SK-N-DZ (cell line): Measurements from ENCODE around the gene GZMM. TPM values are rescaled to one million over a fixed set of nuclear protein-coding genes. Genes with fewer than 3 reads are reported as not detected.

ENCODE experiments used
- DNase-seq: peaks from one replicate; pipeline ENCODE4 v3.0.0-alpha.2; 2015; ENCODE audit warnings: low spot score
- polyA plus RNA-seq, 2 experiments: library from polyadenylated mRNA; depleted of rRNA; stranded (reverse); fragments of >200 nt; gene quantifications; 2 replicates each; pipeline ENCODE4 v1.2.3, GENCODE V29; 2014

The GZMM gene
- not detected in 2 replicates for polyA plus RNA-seq (2014; cell fraction: cytosol; rRNA removed)
- polyA plus RNA-seq (2014; cell fraction: nucleus; rRNA removed) = 0.89 TPM in 1 of 2 replicates, not detected in the other

DNA sequence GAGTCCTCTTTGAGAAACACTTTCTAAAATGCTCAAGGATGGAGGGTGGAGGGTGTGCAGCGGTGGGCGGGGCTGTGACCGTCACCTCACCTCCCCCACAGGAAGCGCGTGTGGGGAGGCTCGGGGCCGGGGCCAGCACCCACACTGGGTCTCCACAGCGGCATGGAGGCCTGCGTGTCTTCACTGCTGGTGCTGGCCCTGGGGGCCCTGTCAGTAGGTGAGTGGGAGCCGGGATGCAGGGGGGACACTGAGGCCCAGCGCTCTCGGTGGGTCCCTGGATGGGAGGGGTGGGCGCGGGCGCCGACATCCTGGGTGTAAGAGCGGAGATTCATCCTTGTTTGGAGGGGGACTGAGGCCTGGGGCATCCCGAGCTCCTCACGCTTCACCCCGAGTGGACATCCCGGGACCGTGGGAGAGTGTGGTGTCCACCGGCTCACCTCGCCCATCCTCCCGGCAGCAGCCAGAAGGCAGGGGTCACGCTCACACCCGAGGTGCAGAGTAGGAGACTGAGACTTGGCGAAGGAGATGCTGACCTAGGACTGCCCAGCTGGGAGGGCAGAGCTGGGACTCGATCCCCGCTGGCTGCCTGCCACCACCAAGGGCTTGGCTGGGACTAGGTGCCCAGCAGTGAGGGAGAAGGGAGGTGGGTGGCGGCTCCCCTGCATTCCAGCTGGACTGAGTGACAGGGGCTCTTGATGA, at the start of gene GZMM:
TSS of gene GZMM (plus strand) at position 144 of the 699 bp plus-strand sequence. CDS start at position 163, 19 bp downstream.
- no peak for DNase-seq

DNA sequence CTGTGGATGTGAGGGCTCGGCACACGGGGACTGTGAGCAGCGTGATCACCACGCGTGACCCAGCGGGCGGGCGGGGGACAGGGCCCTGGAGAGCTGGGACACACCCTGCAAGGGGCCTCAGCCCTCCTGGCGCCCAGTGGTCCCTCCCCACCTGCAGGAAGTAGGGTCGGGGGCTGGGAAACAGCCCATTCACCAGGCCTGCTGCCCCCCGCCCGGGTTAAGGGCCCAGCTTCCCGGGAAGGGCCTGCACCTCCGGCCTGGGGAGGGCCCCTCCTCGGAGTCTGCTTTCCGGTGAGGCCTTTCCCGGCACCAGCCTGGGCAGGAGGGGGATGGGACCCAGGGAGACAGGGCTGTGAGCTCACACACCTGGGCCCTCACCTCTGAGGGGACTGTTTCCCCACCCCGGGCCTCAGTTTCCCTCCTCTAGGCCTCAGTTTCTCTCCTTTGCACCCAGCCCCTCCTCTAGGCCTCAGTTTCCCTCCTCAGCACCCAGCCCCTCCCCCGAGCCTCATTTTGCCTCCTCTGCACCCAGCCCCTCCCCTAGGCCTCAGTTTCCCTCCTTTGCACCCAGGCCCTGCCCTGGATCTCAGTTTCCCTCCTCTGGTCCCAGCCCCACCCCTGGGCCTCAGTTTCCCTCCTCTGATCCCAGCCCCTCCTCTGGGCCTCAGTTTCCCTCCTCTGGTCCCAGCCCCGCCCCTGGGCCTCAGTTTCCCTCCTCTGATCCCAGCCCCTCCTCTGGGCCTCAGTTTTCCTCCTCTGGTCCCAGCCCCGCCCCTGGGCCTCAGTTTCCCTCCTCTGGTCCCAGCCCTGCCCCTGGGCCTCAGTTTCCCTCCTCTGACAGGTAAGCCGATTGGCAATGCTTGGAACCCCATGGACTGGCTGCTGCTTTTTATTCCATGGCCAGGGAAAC, 49.4 kb upstream of the GZMM start:
- no peak for DNase-seq

DNA sequence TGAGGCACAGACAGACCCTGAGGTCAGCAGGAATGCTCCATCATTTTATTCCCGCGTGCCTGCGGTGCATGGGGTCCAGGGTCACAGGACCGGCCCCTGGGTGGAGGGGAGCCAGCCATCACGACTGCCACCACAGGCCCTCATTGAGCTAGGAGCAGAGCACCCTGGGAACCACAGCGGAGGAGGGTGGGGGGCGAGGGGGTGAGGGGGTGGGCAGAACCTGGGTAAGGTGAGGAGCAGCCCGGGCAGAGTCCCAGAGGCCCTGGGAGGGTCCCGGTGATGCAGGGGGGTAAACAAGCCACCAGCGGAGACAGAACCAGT, 48.8 kb upstream of the GZMM start:
- no peak for DNase-seq

DNA sequence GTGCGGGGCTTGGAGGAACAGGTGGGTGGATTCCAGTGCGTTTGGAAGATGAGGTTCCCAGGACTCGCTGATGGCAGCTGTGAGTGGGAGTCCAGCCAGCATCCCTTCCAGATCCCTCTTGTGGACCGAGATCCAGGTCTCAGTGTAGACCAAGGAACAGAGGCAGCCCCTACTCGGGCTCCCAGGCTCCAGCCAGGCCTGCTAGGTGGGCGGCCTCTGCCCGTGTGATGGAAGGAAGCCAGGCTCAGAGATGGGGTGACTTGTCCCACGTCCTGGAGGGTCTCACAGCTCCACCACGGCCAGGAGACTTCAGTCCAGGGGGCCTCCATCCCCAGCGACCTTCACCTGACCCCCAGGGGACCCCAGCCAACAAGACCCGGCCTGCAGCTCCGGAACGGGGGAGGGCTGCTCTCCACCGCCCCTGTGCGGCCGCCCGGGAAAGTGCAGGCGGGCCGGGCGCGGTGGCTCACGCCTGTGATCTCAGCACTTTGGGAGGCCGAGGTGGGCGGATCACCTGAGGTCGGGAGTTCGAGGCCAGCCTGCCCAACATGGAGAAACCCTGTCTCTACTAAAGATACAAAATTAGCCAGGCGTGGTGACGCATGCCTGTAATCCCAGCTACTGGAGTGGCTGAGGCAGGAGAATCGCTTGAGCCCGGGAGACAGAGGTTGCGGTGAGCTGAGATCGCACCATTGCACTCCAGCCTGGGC, 48.3 kb upstream of the GZMM start:
- DNase-seq = peak; percentile 86

DNA sequence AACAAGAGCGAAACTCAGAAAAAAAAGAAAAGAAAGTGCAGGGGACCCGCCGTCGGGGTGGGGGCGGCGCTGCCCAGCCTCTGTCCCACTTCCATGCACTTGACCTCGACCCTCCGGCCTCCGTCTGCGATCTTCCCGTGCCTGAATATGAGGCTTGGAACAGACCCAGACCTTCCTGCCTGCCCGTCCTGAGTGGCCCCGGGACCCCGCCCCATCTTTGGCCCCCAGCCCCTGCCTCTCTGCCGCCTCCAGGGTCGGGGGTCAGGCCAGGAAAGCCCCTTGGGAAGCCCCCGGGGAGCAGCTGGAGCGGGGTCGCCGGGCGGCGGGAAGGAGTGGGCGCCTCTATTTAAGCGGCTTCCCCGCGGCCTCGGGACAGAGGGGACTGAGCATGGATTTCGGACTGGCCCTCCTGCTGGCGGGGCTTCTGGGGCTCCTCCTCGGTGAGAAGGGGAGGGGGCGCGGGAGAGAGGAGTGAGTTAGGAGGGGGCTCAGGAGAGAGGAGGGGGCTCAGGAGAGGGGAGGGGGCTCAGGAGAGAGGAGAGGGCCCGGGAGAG, 47.7 kb upstream of the GZMM start, which contains the start of gene MADCAM1:
TSS of gene MADCAM1 (plus strand) at position 375 of the 554 bp plus-strand sequence. CDS start at position 389, 14 bp downstream.
- no peak for DNase-seq

DNA sequence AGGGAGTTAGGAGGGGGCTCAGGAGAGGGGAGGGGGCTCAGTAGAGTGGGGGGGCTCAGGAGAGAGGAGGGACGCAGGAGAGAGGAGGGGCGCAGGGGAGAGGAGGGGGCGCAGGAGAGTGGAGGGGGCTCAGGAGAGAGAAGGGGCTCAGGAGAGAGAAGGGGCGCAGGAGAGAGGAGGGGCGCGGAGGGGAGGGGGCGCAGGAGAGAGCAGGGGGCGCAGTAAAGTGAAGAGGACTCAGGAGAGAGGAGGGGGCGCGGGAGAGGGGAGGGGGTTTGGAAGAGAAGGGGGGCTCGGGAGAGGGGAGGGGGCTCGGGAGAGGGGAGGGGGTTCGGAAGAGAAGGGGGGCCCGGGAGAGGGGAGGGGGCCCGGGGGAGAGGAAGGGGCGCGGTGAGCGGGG, 46.9 kb upstream of the GZMM start:
- DNase-seq = no peak

DNA sequence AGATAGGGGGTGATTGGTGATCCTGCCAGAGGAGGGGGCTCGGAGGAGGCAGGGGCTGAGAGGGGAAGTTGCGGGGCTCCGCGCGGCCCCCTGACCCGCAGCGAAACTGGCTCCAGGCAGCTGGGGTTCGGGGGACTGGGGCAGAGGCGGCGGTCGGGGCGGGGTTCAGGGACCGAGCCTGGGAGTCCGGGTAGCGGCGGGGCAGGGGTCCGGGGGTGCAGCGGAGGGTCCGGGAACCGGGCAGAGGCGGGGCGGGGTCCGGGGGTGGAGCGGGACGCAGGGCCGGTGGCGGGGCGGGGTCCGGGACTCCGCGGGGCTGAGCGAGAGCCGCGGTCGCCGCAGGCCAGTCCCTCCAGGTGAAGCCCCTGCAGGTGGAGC, 46.4 kb upstream of the GZMM start:
- no peak for DNase-seq

DNA sequence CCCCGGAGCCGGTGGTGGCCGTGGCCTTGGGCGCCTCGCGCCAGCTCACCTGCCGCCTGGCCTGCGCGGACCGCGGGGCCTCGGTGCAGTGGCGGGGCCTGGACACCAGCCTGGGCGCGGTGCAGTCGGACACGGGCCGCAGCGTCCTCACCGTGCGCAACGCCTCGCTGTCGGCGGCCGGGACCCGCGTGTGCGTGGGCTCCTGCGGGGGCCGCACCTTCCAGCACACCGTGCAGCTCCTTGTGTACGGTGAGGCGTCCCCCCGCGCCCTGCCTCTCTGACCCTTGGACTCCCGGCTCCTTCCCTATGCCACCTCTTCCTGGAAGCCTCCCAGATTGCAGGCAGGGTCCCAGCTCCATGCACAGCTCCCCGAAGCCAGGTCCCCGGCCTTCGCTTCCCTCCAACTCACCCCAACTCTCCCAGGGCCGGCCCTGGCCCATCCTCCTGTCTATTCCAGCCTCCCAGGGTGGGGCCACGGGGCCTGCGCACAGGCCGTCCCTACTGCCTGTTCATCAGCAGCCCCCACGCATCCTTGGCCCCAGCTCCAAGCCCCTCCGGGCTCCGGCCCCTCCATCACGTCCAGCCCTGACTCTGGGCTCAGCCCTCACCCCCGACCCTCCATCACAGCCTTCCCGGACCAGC, 45.9 kb upstream of the GZMM start:
- DNase-seq = no peak

DNA sequence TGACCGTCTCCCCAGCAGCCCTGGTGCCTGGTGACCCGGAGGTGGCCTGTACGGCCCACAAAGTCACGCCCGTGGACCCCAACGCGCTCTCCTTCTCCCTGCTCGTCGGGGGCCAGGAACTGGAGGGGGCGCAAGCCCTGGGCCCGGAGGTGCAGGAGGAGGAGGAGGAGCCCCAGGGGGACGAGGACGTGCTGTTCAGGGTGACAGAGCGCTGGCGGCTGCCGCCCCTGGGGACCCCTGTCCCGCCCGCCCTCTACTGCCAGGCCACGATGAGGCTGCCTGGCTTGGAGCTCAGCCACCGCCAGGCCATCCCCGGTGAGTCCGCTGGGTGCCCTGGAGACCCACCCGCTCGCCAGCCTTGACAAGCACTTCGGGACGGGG, 45.4 kb upstream of the GZMM start:
- no peak for DNase-seq

DNA sequence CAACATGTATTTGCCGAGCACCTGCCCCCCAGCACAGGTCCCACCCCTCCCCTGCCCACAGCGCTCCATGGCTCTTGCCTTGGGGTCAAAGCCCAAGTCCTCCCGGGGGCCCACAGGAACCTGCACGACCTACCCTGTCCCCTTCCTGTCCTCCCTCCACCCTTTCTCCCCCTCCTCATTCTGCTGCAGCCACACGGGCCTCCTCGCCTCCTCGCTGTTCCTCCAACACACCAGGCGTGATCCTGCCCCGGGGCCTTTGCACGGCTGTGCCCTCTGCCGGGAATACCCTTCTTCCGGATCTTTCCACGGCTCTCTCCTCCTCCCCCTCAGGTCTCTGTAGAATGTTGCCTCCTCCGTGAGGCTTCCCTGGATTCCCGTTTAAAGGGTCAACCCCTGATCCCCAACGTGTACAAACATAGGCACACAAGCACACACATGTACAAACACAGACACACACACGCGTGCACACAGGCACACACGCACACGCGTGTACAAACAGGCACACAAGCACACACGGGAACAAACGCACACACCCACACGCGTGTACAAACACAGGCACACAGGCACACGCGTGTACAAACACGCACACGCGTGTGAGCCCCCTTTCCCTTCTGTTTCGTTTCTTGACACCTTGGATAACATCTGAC, 44.8 kb upstream of the GZMM start:
- no peak for DNase-seq

DNA sequence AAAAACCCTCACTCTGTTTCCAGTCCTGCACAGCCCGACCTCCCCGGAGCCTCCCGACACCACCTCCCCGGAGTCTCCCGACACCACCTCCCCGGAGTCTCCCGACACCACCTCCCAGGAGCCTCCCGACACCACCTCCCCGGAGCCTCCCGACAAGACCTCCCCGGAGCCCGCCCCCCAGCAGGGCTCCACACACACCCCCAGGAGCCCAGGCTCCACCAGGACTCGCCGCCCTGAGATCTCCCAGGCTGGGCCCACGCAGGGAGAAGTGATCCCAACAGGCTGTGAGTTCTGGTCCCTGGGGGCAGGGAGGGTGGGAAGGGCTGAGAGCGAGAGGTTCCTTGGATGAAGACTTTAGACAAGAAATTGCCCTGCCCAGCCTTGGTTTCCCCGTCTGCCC, 42.2 kb upstream of the GZMM start:
- DNase-seq = no peak

DNA sequence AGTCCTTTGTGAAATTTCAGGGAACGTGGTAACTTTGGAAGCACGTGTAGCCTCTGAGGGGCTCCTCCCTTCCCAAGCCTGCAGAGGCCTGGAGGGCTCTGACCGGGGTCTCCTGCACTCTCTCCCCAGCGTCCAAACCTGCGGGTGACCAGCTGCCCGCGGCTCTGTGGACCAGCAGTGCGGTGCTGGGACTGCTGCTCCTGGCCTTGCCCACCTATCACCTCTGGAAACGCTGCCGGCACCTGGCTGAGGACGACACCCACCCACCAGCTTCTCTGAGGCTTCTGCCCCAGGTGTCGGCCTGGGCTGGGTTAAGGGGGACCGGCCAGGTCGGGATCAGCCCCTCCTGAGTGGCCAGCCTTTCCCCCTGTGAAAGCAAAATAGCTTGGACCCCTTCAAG, 39.2 kb upstream of the GZMM start:
- DNase-seq = no peak

DNA sequence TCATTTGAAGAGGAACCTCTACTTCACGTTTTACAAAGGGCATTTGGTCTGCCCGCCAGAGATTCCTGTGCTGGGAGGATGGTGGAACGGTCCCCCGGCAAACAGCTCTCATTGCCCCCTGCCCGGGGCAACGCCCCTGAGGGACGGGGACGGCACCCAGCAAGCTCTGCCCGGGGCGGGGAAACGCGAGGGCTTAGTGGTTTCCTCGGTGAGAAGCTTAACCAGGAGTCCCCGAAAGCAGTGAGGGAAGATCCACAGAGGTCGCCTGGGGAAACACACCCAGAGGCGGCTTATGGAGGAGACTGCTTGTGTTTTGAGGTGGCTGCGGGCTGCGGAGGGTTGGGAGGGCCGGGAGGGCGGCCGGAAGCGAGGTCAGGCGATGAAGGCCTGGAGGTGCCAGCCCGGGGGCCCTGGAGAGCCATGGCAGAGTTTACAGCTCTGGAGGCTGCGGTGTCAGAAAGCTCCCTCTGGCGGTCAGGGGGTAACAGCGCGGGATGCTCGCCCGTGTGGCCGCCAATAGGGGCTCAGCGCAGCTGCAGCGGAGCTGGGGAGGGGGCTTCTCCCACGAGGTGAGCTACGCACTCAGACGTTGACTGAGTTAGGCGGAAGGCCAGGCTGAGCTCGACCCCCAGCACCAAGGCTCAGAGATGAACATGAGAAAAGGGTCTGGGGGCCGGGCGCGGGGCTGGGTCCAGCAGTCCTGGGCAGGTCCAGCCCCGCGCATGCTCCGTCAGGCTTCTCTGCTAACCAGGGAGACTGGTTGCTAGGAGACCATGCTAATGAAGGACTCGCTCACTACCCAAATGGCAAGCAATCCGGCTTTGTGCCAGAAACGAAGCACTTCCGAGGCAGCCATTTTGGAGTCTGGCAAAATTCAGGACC, 37.2 kb upstream of the GZMM start:
- peak; percentile 100 for DNase-seq

DNA sequence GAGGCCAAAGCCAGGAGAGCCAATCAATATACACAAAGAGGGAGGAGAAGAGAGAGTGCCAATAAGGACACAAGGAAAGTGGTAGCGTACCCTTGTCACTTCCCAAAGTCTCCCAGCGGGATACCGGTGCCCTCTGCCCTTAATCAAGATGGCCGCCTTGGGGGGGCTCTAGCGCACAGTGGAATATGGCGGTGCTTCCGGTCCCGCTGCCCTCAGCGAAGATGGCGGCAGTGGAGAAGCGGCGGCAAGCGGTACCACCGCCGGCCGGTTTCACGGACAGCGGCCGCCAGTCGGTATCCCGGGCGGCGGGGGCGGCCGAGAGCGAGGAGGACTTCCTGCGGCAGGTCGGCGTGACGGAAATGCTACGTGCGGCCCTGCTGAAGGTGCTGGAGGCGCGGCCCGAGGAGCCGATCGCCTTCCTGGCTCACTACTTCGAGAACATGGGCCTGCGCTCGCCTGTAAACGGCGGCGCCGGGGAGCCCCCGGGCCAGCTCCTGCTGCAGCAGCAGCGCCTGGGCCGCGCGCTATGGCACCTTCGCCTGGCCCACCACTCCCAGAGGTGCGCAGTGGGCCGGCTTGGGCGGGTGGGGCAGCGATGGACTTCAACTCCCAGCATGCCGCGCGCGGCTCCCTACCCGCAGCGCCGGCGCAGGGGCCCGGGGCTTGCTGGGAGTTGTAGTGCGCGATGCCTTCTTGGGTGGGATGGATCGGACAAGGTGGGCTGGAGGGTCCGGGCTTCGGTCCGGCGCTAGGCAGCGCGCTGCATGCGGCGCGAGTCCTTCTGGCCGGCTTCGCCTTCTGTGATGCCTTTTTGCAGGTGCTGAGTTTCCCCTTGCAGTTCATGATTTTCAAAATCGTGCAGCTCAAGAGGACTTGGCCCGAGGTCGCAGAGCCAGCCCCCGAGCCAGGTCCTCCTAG, 36.3 kb upstream of the GZMM start, which contains the start of gene TPGS1:
TSS of gene TPGS1 (plus strand) at position 212 of the 918 bp plus-strand sequence. CDS start at position 222, 10 bp downstream.
- peak; percentile 85 for DNase-seq

DNA sequence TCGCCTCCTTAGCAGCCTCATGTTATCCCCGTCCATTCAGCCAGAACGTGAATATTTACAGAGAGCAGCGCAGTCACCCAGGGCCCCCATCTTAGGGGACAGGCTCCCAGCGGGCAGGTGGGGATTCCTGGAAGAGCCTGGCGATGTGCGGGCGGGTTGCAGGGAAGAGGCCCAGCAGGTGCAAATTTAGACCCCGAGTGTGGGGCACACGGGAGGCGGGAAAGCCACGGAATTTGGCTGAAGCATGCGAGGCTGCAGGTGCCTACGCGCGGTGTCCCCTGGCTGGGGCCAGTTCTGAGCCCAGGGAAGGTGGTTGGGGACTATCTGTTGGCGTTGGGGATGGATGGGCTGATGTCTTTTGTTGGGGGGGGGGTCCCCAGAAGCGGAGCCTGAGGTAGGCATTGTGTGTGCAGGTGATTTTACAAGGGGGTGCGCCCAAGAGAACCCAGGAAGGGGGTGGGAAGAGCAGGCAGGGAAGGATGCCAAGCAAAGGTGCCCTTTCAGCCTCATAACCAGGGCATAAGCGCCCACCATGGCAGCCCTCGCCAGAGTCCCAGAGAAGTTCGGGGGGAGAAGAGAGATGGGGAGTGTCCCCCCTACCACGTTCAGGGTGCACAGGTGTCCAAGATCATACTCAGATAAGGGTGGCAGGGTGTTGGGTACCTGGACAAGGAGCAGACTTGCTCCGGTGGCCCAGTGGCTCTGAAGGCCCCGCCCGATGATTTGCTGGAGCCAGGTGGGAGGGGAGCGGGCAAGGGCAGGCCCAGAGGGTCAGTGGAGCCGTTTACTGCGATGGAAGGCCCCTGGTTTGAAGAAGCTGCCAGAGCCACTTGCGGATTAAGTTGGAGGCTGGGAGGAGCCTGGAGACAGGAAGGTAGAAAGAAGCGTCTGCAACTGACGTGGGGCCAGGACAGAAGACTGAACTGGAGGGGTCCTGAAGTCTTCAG, 35.4 kb upstream of the GZMM start:
- DNase-seq = no peak

DNA sequence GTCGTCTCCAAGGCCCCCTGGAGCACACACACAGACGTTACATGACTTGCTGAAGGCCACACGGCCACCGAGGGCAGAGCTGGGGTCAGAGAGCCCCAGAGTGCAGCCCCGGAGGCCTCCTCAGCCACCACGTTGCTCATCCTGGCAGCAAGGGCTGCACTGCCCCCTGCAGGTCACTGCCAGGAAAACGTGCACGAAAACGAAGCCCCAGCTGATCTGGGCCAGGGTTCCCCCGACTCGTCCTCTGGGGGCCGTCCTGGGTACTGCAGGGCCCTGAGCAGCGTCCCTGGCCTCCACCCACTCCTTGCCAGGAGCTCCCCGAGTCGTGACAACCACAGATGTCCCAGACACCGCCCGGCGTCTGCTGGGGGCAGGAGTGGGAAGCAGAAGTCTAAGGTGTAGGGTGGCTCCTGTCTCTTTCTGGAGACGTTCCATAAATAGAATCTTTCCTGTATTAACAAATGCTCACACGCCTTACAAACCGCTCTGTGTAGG, 33.2 kb upstream of the GZMM start:
- peak; percentile 93 for DNase-seq
